NB4 (cell line): ENCODE results near the gene DNAH7.

ENCODE experiments used
- DNase-seq: peaks from one replicate; pipeline ENCODE4 v3.0.0; 2010; ENCODE audit warnings: low read depth
- H3K4me3 ChIP-seq: one replicate; pipeline ENCODE4 v1.5.1; 2011; ENCODE audit warnings: mild to moderate bottlenecking, low read depth, low read length, moderate library complexity
- MYC ChIP-seq: IDR thresholded peaks from 2 replicates; pipeline ENCODE4 v1.6.1; 2011; ENCODE audit warnings: low read depth, low read length
- POLR2A ChIP-seq: IDR thresholded peaks from 2 replicates; pipeline ENCODE4 v1.6.1; 2011; ENCODE audit warnings: mild to moderate bottlenecking; ENCODE audit not compliant: insufficient read length; ENCODE audit errors: extremely low read depth
- TF ChIP-seq, protein P1 (sequence below): IDR thresholded peaks from 2 replicates; pipeline ENCODE4 v1.6.1; 2011; ENCODE audit warnings: low read depth, low read length
- TF ChIP-seq, protein P2 (sequence below): IDR thresholded peaks from one replicate; pipeline ENCODE4 v1.5.1; 2012; ENCODE audit warnings: low read depth, low read length

Gene DNAH7

DNA sequence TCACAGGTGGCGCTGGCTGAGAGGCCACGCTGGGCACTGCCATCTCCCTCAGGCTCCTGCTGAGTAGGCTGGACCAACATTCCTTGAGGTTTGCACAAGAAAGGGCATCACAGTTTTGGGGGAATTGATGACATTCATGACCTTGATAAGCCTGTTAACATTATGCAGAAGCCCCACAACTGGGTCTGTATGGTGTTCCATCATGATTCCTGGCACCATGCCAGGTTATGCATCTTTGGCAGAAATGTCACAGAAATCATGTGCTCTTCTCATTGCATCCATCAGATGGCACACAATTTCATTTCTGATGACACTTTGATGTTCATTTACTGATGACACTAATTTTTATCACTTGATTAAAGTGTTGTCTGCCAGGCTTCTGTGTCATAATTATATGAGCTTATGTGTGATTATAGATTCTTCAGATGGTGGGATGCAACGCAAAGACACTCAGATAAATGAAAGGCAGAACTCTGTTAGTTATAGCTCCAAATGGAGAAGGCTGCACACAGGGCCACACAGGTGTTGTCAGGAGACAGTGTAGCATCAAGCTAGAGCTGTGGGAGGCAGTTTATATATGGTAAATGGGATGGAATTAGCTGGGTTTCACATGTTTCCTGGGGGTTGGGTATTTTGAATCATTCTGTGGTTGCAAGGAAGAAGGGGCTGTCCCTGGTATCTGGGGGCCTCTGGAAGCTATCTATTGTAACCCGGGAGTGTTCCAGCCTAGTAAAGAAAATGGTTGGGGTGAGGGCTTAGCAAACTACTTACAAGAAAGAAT, 220.3 kb downstream of the DNAH7 start:
- TF ChIP-seq, protein P1, sequence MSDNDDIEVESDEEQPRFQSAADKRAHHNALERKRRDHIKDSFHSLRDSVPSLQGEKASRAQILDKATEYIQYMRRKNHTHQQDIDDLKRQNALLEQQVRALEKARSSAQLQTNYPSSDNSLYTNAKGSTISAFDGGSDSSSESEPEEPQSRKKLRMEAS: no peak
- TF ChIP-seq MYC (no peak), POLR2A (no peak)
- TF ChIP-seq, protein P2, sequence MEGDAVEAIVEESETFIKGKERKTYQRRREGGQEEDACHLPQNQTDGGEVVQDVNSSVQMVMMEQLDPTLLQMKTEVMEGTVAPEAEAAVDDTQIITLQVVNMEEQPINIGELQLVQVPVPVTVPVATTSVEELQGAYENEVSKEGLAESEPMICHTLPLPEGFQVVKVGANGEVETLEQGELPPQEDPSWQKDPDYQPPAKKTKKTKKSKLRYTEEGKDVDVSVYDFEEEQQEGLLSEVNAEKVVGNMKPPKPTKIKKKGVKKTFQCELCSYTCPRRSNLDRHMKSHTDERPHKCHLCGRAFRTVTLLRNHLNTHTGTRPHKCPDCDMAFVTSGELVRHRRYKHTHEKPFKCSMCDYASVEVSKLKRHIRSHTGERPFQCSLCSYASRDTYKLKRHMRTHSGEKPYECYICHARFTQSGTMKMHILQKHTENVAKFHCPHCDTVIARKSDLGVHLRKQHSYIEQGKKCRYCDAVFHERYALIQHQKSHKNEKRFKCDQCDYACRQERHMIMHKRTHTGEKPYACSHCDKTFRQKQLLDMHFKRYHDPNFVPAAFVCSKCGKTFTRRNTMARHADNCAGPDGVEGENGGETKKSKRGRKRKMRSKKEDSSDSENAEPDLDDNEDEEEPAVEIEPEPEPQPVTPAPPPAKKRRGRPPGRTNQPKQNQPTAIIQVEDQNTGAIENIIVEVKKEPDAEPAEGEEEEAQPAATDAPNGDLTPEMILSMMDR: no peak
- H3K4me3 ChIP-seq: no peak overlapping the region
- DNase-seq: peak; percentile 12

DNA sequence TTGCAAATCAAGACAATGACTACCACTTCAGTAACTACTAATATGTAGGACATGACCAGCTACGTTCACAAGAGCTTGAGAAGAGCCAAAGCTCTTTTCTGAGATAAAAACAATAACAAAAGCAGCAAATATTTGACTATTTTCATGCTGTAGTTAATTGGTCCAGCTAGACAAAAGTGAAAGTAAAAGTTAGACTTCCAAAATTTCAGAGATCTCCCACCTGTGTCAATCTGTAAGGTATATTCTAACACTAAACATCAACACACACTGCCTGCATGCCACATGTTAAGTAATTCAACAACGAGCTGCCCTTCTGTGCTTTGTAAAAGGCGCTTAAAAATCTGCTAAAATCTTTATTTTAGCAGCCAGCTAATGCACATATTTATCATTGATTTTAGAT, 225.7 kb downstream of the DNAH7 start:
- TF ChIP-seq, protein P1: no peak
- no peak for TF ChIP-seq POLR2A
- TF ChIP-seq, protein P2: no peak
- no peak for TF ChIP-seq MYC
- DNase-seq: no peak
- H3K4me3 ChIP-seq: no peak overlapping the region

DNA sequence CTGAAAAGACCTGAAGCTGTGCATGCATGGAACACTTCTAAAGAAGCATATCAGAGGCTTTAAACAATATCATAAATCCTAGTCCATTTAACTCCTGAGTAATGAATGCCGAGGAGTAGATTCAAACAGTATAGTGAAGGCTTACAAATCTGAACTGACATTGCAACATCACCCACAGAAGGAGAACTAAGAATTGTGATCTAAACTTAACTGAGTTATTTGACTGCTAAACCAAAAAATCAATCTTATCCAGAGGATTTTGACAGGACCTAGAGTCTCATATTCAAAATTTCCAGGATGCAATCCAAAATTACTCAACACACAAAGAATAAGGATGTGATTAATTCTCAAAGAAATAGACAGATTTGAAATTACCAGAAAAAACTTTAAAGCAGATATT, 230.6 kb downstream of the DNAH7 start:
- peak; percentile 17 for DNase-seq
- no peak overlapping the region for H3K4me3 ChIP-seq
- TF ChIP-seq, protein P2: no peak
- no peak for TF ChIP-seq MYC
- TF ChIP-seq POLR2A: no peak
- TF ChIP-seq, protein P1: no peak

DNA sequence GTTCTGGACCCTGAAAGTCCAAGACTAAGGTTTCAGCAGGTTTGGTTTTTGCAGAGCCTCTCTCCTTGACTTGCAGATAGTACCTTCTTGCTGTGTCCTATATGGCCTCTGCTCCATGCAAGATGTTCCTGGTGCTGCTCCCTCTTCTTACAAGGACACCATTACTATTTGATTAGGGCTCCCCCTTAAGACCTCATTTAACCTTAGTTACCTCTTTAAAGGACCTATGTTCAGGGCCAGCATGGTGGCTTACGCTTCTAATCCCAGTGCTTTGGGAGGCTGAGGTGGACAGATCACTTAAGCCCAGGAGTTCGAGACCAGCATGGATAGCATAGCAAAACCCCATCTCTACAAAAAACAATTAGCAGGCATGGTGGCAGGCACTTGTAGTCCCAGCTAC, 232.6 kb downstream of the DNAH7 start:
- DNase-seq: no peak
- H3K4me3 ChIP-seq: no peak overlapping the region
- TF ChIP-seq MYC (no peak), POLR2A (no peak)
- TF ChIP-seq, protein P2: no peak
- TF ChIP-seq, protein P1: no peak

DNA sequence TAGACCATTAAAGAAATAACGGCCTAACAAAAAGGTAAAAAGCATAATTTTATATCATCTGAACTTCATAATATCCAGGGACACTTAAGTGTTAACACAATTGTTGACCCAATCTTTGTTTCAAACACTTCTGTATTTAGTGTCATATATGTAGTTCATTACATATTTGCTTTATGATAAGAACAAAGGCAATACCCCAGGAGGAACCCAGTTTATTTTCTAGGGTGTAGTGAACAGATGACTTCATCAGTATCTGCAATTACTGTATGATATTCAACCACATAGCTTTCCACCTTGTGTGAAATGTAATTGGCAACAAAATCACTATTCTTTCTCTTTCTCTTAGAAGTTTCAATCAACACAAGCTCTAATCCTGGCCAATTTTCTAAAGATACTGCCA, 233.8 kb downstream of the DNAH7 start:
- no peak for DNase-seq
- TF ChIP-seq POLR2A: no peak
- TF ChIP-seq, protein P2: no peak
- TF ChIP-seq MYC: no peak
- TF ChIP-seq, protein P1: no peak

More for the DNA sequence above, 233.8 kb downstream of the DNAH7 start:
- no peak overlapping the region for H3K4me3 ChIP-seq
